Lung (tissue), 12 donors: ENCODE measurements around the gene ST6GALNAC3. TPM values are rescaled to one million over a fixed set of nuclear protein-coding genes. Genes with fewer than 3 reads are reported as not detected.

ENCODE experiments used
- ATAC-seq: fragments of 200-7000 bp; cut with Tn5 transposase; one replicate; pipeline ENCODE4 v1.9.1; 2020; ENCODE audit warnings: moderate number of reproducible peaks; ENCODE audit not compliant: insufficient read depth, low FRiP score
- DNase-seq, 3 donors: peaks; one replicate each; pipeline ENCODE4 v3.0.0-alpha.2; 2013 to 2017
- H3K27ac ChIP-seq, 2 donors: one replicate each; pipeline ENCODE4 v1.5.1; 2013; ENCODE audit warnings: mild to moderate bottlenecking in 2 of 2, moderate library complexity in 2 of 2, control low read depth in 1 of 2, inconsistent platforms in 1 of 2, low read depth in 1 of 2, low read length in 1 of 2
- H3K27me3 ChIP-seq, 3 donors: one replicate each; pipeline ENCODE4 v1.5.1; 2013; ENCODE audit warnings: low read length in 2 of 3; ENCODE audit not compliant: control insufficient read depth in 3 of 3, insufficient read depth in 3 of 3
- H3K36me3 ChIP-seq, 4 donors: one replicate each; pipeline ENCODE4 v1.5.1; 2013; ENCODE audit warnings: low read length in 4 of 4, mild to moderate bottlenecking in 1 of 4, moderate library complexity in 1 of 4; ENCODE audit not compliant: control insufficient read depth in 4 of 4, insufficient read depth in 4 of 4
- H3K4me1 ChIP-seq, 5 donors: one replicate each; pipeline ENCODE4 v1.5.1; 2013; ENCODE audit warnings: low read length in 5 of 5, mild to moderate bottlenecking in 2 of 5, moderate library complexity in 1 of 5; ENCODE audit not compliant: control insufficient read depth in 5 of 5, insufficient read depth in 5 of 5
- H3K4me3 ChIP-seq: one replicate; pipeline ENCODE4 v1.5.1; 2013; ENCODE audit warnings: mild to moderate bottlenecking, control low read depth, moderate library complexity
- H3K9ac ChIP-seq, 2 donors: one replicate each; pipeline ENCODE4 v1.5.1; 2013; ENCODE audit warnings: low read length in 2 of 2, control low read depth in 1 of 2; ENCODE audit not compliant: insufficient read depth in 1 of 2
- H3K9me3 ChIP-seq, 4 donors: one replicate each; pipeline ENCODE4 v1.5.1; 2013; ENCODE audit warnings: low read length in 3 of 4, mild to moderate bottlenecking in 1 of 4, moderate library complexity in 1 of 4; ENCODE audit not compliant: control insufficient read depth in 4 of 4, insufficient read depth in 3 of 4
- WGBS, 2 donors: extraction: QIAGEN DNeasy Blood & Tissue Kit; methylation state at CpG; one replicate each; pipeline ENCODE4 v1.1.7; 2013; 5-methylcytosine and 5-hydroxymethylcytosine counted together
- polyA plus RNA-seq, 2 donors: library from polyadenylated mRNA; stranded (reverse); fragments of 200-250 nt; gene quantifications; one replicate each; pipeline ENCODE4 v1.2.1, GENCODE V29; 2013
- total RNA-seq, 2 donors: library from RNA; depleted of rRNA in 1 of 2; stranded (reverse); fragments of >200 nt in 1 of 2; gene quantifications; one replicate each; pipeline ENCODE4 v1.2.1, GENCODE V29; 2014 to 2021
- TF ChIP-seq, protein P1 (sequence below): IDR thresholded peaks from 2 replicates; pipeline ENCODE4 v1.5.1; 2012; ENCODE audit warnings: mild to moderate bottlenecking; ENCODE audit errors: control extremely low read depth, extremely low read depth
- donor health status: control.
- donor health status: control.
- donor health status: Bipolar disorder and iron deficiency.
- donor health status: healthy.
- donor health status: DM: yes; HTN: yes; CAD: no.

The ST6GALNAC3 gene
- total and polyA plus RNA-seq, 4 donors = 2.7 to 17.9 (median 12.2) TPM

DNA sequence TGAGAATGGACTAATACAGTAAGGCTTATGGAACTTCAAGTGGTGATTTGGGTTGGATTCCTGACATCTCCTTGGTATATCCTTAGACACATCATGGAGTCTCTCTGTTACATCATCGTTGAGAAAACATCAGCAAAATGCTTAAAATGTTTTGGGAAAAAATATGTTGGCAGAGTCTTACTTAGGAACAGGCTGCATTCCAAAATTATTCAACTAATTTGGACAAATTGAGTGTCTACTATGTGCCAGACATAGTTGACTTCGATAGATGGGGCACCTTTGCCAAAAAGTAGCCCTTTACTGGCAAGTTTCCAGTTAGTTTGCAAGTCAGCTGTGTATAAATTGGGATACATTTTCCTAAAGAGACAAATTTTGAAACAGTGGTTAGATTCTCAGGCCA is 539.3 kb downstream of the ST6GALNAC3 start:
- Histone ChIP-seq H3K4me1 (peaks cover 0 to 12% (median 0%) of the 10 kb centered on the region in 5 donors), H3K9ac (no peak overlapping the region), H3K4me3 (no peak overlapping the region), H3K36me3 (no peaks in the 10 kb centered on the region), H3K27ac (no peak overlapping the region), H3K27me3 (no peaks in the 10 kb centered on the region), H3K9me3 (peaks cover 0 to 2% (median 0%) of the 10 kb centered on the region in 4 donors)
- 70 to 84% methylated on average over 2 of the region's 2 CpGs for WGBS, 2 donors
- TF ChIP-seq, protein P1, sequence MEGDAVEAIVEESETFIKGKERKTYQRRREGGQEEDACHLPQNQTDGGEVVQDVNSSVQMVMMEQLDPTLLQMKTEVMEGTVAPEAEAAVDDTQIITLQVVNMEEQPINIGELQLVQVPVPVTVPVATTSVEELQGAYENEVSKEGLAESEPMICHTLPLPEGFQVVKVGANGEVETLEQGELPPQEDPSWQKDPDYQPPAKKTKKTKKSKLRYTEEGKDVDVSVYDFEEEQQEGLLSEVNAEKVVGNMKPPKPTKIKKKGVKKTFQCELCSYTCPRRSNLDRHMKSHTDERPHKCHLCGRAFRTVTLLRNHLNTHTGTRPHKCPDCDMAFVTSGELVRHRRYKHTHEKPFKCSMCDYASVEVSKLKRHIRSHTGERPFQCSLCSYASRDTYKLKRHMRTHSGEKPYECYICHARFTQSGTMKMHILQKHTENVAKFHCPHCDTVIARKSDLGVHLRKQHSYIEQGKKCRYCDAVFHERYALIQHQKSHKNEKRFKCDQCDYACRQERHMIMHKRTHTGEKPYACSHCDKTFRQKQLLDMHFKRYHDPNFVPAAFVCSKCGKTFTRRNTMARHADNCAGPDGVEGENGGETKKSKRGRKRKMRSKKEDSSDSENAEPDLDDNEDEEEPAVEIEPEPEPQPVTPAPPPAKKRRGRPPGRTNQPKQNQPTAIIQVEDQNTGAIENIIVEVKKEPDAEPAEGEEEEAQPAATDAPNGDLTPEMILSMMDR = no peak
- DNase-seq = peak; percentile 24 to 71 (median 71)
- ATAC-seq = no peak

DNA sequence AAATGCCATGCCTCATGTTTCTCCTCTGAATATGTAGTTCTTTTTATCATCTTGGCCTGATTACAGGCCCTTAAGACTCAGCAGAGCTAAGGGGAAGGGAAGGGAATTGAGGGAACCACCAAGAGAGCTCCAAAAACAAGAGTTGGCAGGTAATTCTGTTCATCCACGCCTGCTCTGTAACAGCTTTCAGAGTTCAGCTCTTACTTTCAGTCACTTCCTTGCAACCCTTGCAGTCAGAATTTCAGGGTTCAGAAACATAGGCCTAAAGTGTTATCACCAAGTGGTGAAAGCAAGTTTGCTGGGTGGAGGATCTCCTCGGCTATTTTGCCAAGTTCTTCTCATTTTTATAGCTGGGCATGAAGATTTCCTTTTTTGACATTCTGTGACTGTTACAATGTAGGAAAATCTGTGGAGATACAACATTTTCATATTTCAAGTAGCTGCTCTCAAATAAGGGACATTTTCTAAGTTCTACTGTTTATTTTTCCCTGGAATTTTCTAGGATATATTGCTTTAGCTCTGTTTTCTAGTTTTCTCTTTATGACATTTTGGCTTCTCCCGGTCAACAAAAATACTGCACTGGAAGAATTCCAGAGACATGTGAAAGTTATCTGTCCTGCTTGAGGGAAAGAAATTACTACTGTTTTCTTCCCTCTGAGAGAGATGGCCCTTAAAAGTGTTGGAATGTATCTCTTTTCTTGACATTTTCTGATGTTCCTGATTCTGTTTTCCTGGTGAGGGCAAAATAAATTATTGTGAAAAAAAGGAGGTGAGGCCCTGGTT is 540.9 kb downstream of the ST6GALNAC3 start:
- H3K9me3 ChIP-seq = peaks cover 0 to 2% (median 0%) of the 10 kb centered on the region in 4 donors
- H3K27ac ChIP-seq = no peak overlapping the region
- H3K9ac ChIP-seq = no peak overlapping the region
- H3K4me1 ChIP-seq = peaks cover 0 to 12% (median 0%) of the 10 kb centered on the region in 5 donors
- no peak for DNase-seq
- WGBS, 2 donors = 79 to 89% methylated on average over 3 of the region's 3 CpGs
- H3K27me3 ChIP-seq = no peaks in the 10 kb centered on the region
- no peak for ATAC-seq
- TF ChIP-seq, protein P1 = no peak
- H3K36me3 ChIP-seq = no peaks in the 10 kb centered on the region
- no peak overlapping the region for H3K4me3 ChIP-seq

DNA sequence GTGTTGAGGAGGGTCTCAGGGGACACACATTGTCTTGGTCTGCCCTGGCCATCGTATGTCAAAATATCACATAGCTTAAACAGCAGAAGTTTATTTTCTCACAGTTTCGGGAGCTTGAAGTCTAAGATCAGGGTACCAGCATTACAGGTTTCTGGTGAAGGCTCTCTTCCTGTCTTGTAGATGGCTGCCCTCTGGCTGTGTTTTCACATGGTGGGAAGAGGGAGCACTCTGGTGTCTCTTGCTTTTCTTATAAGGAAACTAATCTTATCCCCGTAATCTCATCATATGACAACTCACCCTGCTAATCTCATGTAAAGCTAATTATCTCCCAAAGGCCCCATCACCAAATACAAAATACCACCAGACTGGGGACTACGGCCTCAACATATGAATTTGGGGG is 545.8 kb downstream of the ST6GALNAC3 start:
- Histone ChIP-seq H3K27ac (no peak overlapping the region), H3K36me3 (no peaks in the 10 kb centered on the region), H3K4me1 (peaks cover 0 to 7% (median 0%) of the 10 kb centered on the region in 5 donors), H3K9ac (no peak overlapping the region), H3K9me3 (no peaks in the 10 kb centered on the region), H3K27me3 (no peaks in the 10 kb centered on the region), H3K4me3 (no peak overlapping the region)
- ATAC-seq (no peak), DNase-seq (no peak)
- TF ChIP-seq, protein P1 = no peak
- WGBS, 2 donors = 95 to 99% methylated on average over 4 of the region's 4 CpGs
